GM19467 (cell line): ENCODE results near the gene DBNDD1.
A peak's percentile ranks its signal among the peaks of the same experiment; 100 is the strongest.
"Not testable (repeated sequence)": the region's sequence is repeated elsewhere in the genome, so short reads cannot be mapped to it uniquely, and the experiment has no call there.

Source experiments
- ATAC-seq: cut with Tn5 transposase; IDR thresholded peaks from one replicate; pipeline ENCODE4 v1.9.1; 2021; ENCODE audit warnings: mild to moderate bottlenecking, moderate library complexity; ENCODE audit not compliant: unreplicated experiment

The DBNDD1 gene

GRCh38 chr16:90012991-90013745 lies 6.1 kb downstream of the DBNDD1 start:
- ATAC-seq, result no peak

DNA sequence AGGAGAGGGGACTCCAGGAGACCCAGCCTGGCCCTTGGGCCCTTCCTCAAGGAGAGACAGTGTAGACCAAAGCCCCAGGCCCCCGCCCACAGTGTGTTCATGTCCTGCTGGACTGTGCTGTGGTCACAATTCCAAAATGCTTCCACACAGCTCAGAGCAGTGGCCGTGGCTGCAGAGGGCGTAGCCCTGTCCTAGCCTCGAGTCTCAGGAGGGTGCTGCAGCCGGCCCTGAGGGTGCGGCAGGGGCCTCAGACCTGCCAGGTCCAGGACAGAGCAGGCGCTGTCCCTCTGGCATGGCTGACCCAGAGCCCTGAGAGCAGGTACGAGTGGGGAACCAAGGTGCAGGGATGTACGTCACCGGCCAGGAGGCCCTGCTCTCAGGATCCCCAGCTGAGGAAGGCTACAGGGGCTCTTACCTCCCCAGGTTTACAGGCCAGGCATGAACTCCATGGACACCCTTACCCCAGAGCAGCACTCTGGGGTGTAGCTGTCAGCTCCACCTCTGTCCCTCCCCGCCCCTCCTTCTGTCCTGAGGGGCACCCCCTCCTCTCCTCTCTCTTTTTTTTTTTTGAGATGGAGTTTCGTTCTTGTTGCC lies 7.3 kb downstream of the DBNDD1 start:
- ATAC-seq, result no peak

GRCh38 chr16:90011508-90011819 lies 7.8 kb downstream of the DBNDD1 start:
- no peak for ATAC-seq

GRCh38 chr16:90010676-90011507 lies 8.4 kb downstream of the DBNDD1 start:
- ATAC-seq, result no peak

GRCh38 chr16:90009172-90009899 lies 9.9 kb downstream of the DBNDD1 start:
- no peak for ATAC-seq

DNA sequence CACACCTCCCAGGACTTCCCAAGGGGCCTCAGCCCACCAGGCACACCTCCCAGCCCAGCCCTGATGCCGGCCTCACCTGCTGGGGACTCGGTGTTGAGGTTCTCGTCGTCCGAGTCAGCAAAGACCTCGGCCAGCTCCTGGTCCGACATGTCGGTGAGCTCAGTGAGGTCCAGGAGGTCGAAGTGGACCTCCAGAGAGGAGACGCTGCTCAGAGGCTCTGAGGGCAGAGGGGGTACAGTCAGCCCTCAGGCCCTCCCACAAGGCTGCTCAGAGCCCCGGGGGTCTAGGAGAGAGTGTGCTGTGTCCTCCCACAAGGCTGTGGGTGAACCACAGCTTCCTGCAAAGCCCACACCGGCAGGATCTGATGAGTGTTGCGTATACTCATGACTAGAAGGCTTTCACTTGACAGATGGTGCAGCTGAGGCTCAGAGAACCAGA lies 10.5 kb downstream of the DBNDD1 start:
- peak; percentile 69 for ATAC-seq

DNA sequence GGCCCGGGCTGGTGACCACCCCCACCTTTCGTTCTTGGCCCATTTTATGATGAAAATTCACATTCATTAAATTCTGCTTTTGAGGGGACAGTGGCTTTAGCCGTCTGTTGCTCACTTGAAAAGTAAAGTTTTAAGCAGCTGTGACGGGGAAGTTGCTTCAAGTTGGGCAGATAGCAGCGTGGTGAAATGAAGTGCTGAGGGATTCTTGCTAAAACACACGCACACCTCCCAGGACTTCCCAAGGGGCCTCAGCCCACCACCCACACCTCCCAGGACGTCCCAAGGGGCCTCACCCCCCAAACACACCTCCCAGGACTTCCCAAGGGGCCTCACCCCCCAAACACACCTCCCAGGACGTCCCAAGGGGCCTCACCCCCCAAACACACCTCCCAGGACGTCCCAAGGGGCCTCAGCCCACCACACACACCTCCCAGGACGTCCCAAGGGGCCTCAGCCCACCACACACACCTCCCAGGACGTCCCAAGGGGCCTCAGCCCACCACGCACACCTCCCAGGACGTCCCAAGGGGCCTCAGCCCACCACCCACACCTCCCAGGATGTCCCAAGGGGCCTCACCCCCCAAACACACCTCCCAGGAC lies 11.5 kb downstream of the DBNDD1 start:
- not testable (repeated sequence) for ATAC-seq

- no peak for ATAC-seq
These were observed 12.2 kb downstream of the DBNDD1 start for GRCh38 chr16:90007015-90007414.

DNA sequence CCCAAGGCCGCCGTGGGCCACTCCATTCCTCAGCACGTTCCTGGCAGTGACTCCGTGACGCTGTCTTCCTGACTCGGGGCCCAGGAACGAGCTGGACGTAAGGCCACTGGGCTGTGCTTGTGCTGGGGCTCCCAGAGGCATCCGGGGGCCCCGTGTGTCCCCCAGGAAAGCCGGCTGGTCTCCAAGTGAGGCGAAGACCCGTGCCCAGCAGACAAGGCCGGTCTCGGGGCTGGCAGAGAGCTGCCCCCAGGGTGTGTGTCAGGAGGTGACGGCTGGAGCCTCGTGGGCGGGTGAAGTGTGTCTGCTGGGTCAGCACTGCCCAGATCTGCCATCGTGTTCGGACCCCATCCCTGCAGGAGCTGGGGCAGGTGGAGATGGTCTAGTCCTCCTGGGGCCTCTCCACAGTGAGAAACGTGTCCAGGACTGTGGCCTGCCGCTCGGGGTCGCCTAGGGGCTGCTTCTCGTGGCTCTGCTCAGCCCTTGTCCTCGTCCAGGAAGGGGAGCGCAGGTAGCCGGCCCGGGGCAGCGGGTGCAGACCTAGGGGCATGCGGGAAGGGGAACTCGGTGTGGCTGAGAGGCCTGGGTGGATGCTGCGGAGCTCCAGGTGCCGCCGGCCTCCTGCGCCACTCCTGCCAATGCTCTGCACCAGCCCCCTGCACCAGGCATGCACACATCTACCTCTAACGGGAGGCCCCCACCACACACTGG lies 13.1 kb downstream of the DBNDD1 start:
- ATAC-seq, result no peak

DNA sequence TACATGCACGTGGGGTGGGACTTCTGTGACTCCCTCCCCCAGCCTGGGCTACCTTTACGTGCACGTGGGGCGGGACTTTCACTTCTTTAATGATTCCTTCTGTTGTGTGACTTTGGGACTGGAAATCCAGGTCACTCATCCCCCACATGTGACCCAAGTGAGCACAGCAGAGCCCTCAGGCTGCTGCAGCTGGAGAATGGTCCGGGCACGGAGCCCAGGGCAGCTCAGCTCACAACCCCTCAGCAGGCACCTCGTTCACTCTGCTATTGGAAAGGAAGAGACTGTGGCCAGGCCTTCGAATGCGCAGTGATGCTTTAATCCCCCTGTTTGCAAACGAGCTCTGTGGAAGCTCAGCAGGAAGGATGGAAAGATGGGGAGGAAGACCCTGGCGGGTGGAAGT lies 14.7 kb downstream of the DBNDD1 start:
- no peak for ATAC-seq

- no peak for ATAC-seq
These were observed 16.5 kb downstream of the DBNDD1 start for GRCh38 chr16:90002759-90003158.

- ATAC-seq, result no peak
These were observed 17.3 kb downstream of the DBNDD1 start for GRCh38 chr16:90001761-90002503.

GRCh38 chr16:90000733-90001427 lies 18.4 kb downstream of the DBNDD1 start:
- ATAC-seq, result no peak

DNA sequence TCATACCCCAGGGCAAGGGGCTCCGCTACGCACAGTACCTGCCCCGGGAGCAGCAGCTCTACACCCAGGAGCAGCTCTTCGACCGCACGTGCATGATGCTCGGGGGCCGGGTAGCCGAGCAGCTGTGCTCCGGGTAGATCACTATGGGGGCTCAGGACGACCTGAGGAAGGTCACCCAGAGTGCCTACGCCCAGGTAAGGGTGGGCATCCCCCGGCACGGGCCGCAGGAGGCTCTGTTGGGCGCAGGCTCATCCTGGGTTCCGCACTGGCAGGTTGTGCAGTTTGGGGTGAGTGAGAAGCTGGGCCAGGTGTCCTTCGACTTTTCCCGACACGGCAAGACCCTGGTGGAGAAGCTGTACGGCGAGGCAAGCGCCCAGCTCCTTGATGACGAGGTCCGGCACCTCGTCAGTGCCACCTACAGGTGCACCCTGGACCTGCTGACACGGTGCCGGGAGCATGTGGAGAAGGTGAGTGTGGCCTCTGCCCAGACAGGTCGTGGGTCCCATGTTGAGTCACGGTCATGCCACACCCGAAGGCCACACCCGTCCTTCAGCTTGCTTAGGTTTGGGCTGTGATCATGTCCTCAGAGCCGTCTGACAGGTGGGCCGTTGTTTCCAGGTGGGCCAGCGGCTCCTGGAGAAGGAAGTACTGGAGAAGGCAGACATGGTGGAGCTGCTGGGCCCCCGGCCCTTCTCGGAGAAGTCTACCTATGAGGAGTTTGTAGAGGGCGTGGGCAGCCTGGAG lies 19.3 kb downstream of the DBNDD1 start:
- no peak for ATAC-seq

- ATAC-seq, result no peak
These were observed 23.1 kb downstream of the DBNDD1 start for GRCh38 chr16:89996178-89996489.

DNA sequence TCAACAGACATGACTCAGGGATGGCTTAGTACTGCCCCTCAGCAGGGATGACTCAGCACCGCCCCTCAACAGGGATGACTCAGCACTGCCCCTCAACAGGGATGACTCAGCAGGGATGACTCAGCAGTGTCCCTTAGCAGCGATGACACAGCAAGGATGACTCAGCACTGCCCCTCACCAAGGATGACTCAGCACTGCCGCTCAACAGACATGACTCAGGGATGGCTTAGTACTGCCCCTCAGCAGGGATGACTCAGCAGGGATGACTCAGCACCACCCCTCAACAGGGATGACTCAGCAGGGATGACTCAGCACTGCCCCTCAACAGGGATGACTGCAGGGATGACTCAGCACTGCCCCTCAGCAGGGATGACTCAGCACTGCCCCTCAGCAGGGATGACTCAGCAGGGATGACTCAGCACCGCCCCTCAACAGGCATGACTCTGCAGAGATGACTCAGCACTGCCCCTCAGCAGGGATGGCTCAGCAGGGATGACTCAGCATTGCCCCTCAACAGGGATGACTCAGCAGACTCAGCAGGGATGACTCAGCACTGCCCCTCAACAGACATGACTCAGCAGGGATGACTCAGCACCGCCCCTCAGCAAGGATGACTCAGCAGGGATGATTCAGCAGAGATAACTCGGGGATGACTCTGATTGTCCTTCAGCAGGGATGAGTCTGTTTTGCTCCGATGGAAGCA lies 23.6 kb downstream of the DBNDD1 start:
- not testable (repeated sequence) for ATAC-seq

DNA sequence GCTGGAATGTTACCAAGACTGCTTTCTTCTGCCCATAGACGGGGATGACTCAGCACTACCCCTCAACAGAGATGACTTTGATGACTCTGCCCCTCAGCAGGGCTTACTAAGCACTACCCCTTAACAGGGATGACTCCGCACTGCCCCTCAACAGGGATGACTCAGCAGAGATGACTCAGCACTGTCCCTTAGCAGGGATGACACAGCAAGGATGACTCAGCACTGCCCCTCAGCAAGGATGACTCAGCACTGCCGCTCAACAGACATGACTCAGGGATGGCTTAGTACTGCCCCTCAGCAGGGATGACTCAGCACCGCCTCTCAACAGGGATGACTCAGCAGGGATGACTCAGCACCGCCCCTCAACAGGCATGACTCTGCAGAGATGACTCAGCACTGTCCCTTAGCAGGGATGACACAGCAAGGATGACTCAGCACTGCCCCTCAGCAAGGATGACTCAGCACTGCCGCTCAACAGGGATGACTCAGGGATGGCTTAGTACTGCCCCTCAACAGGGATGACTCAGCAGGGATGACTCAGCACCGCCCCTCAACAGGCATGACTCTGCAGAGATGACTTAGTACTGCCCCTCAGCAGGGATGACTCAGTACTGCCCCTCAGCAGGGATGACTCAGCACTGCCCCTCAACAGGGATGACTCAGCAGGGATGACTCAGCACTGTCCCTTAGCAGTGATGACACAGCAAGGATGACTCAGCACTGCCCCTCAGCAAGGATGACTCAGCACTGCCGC lies 24.4 kb downstream of the DBNDD1 start:
- ATAC-seq, result not testable (repeated sequence)
